Tibial artery (tissue), 4 donors: ENCODE data around the gene TRAF4.

Experiments used
- DNase-seq, 2 donors: peaks; one replicate each; pipeline ENCODE4 v3.0.0-alpha.2; 2019
- H3K27ac ChIP-seq, 2 donors: fragments of 200-600 bp; sonication (generic) in 1 of 2; 1 replicate in 1 of 2; 2 replicates in 1 of 2; pipeline ENCODE4 v1.5.1; 2018 to 2019; ENCODE audit warnings: mild to moderate bottlenecking in 1 of 2
- H3K27me3 ChIP-seq, 2 donors: fragments of 200-600 bp; sonication (generic) in 1 of 2; one replicate each; pipeline versions ENCODE4 v1.5.1 to v1.6.0; 2016 to 2019
- H3K36me3 ChIP-seq, 3 donors: fragments of 200-600 bp; sonication (generic) in 2 of 3; one replicate each; pipeline ENCODE4 v1.5.1; 2016 to 2019; ENCODE audit warnings: mild to moderate bottlenecking in 2 of 3
- H3K4me1 ChIP-seq, 4 donors: fragments of 200-600 bp; sonication (generic) in 2 of 4; 1 replicate in 3 of 4; 2 replicates in 1 of 4; pipeline ENCODE4 v1.5.1; 2016 to 2019
- H3K4me3 ChIP-seq, 2 donors: fragments of 200-600 bp; sonication (generic) in 1 of 2; 1 replicate in 1 of 2; 2 replicates in 1 of 2; pipeline ENCODE4 v1.5.1; 2018 to 2019; ENCODE audit warnings: mild to moderate bottlenecking in 2 of 2
- H3K9me3 ChIP-seq, 3 donors: fragments of 200-600 bp; sonication (generic) in 1 of 3; one replicate each; pipeline ENCODE4 v1.5.1; 2016 to 2019
- CTCF ChIP-seq, 2 experiments: fragments of 200-600 bp in 1 of 2; fragments of 450-650 bp in 1 of 2; IDR thresholded peaks; one replicate each; pipeline ENCODE4 v1.5.1; 2017 to 2019; ENCODE audit warnings: antibody characterized with exemption in 2 of 2, mild to moderate bottlenecking in 1 of 2, moderate library complexity in 1 of 2
- intact Hi-C: fragments of 100-400 bp; cut with DNase I; formaldehyde crosslinking; loops from one replicate; pipeline ENCODE4 v1.15.0; 2023; ENCODE audit warnings: low total_unique reads

TRAF4 gene

DNA sequence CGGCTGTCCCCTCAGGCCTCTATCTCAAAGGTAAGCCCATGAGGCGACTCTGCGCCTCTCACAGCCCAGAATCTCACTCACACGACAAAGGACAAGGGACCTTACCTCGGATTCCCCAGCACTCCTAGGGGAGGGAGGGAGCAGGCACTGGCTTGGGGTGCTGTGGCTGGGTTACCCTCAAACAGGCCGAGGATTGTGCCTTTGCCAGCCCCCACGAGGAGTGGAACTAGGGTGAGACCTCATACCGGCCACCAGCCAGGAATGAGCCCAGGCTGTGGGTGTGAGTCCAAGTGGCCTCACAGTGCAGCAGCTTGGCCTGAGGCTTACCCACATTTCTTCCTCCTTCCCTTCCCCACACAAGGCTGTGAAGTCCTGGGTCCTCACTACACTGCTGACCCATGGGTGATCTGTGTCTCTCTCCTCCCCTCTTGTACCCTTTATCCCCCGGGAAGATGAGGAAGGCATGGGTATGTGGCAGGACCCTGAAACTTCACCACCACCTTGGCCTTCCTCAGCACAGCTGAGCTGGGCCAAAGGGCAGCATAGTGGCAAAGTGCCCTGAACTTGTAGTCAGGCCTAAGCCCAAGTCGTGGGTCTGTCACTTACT lies 38.0 kb upstream of the TRAF4 start:
- intact Hi-C loops: no loop called here
- peaks cover 0 to 7% (median 0%) of the 10 kb centered on the region in 4 donors for H3K4me1 ChIP-seq
- no peaks in the 10 kb centered on the region for H3K27me3 ChIP-seq
- H3K27ac ChIP-seq: no peak overlapping the region
- no peak for TF ChIP-seq CTCF (IDR thresholded peaks at IDR 0.05)
- H3K4me3 ChIP-seq: no peak overlapping the region
- H3K9me3 ChIP-seq: no peaks in the 10 kb centered on the region
- peaks cover 27 to 55% (median 35%) of the 10 kb centered on the region in 3 donors for H3K36me3 ChIP-seq
- DNase-seq: no peak

DNA sequence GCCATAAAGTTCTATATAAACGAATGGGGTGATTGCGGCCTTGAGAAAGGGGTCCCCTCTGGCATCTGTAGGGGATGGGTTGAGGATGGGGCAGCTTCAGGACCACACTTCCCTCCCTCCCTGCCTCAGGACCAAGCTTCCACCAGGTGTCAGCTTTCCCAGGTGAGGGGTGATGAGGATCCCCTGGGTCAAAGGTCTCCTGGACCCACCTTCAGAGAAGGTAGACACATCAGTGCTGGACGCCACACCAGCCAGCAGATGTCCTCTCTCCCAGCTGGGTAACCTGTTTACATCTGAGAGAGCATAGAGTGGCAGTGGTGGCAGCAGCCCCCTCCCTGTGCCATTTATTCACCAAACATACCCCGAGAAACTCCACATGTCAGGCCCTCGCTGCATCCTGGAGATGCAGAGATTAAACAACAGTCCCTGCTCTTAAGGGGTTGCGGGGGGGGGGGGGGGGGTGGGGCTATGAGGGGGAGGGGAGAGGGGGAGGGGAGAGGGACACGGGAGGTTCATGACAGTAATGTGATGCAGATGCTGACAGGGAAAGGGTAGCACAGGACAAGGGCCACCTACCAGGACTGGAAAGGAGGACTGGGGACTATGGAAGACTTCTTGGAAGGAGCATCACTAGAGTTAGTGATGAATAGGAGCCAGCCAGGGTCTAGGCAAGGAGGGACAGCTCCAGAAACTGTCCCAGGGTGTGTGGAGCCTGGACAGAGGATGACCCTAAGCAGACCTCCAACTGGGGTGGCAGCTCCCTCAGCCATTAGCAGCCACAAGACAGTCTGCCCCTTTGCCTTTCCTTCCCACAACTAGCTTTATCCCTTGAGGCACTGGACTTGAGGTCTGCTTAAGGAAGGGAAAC lies 37.1 kb upstream of the TRAF4 start:
- no peak for DNase-seq
- Histone ChIP-seq H3K27me3 (no peaks in the 10 kb centered on the region), H3K9me3 (no peaks in the 10 kb centered on the region), H3K36me3 (peaks cover 18 to 46% (median 26%) of the 10 kb centered on the region in 3 donors), H3K4me1 (peaks cover 0 to 10% (median 2%) of the 10 kb centered on the region in 4 donors), H3K27ac (no peak overlapping the region), H3K4me3 (no peak overlapping the region)
- intact Hi-C loops: no loop called here
- no peak for TF ChIP-seq CTCF (IDR thresholded peaks at IDR 0.05)

GRCh38 chr17:28707339-28707720 lies 36.5 kb upstream of the TRAF4 start:
- TF ChIP-seq CTCF (IDR thresholded peaks at IDR 0.05): no peak
- no peak for DNase-seq
- intact Hi-C loops: no loop called here
- H3K9me3 ChIP-seq: no peaks in the 10 kb centered on the region
- no peak overlapping the region for H3K4me3 ChIP-seq
- no peak overlapping the region for H3K27ac ChIP-seq
- no peaks in the 10 kb centered on the region for H3K27me3 ChIP-seq
- H3K4me1 ChIP-seq: peaks cover 0 to 16% (median 8%) of the 10 kb centered on the region in 4 donors
- H3K36me3 ChIP-seq: peaks cover 12 to 40% (median 20%) of the 10 kb centered on the region in 3 donors

DNA sequence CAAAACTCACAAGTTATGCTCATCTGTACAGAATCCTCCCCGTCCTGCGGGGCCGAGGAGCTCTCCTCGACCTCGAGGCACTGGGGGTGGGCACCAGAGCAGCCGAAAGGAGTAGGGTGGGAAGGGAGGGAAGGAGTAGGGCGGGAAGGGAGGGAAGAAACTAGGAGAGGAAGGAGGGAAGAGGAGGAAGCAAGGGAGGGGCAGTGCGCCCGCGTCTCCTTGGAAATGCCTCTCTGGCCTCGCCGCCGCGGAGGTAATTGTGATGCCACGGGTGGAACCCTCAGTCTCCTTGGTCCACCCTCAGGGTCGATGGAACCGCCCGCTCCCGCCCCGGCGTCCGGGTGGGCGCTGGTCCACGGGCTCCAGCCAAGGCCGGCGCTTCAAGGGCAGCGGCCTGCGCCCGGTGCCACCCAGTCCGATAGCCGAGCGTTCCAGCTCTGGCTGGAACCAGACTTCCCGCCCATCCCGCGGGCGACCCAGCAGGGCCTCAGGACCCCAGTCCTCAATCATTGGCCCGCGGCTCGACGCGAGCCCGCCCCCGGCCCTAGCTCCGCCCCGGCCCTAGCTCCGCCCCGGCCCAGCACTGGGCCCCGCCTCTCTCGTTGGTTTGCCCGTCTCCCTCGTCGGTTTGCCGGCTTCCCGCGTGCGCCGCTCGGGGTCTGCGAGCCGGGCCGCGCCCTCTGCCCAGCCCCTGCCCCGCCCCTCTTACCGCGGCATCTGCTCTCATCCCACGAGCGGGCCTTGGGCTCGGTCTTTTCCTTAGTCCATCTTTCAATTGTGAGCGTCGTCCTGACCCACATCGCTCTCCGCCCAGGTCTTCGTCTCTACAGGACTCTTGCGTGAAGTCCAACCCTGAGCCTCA lies 32.7 kb upstream of the TRAF4 start:
- Histone ChIP-seq H3K27me3 (no peaks in the 10 kb centered on the region), H3K36me3 (peaks cover 11 to 28% (median 23%) of the 10 kb centered on the region in 3 donors), H3K9me3 (no peaks in the 10 kb centered on the region), H3K4me3 (peak overlapping the region; percentile 60 to 72), H3K4me1 (peaks cover 0 to 23% (median 15%) of the 10 kb centered on the region in 4 donors), H3K27ac (peak overlapping the region; percentile 90 to 98)
- no peak for TF ChIP-seq CTCF (IDR thresholded peaks at IDR 0.05)
- DNase-seq: peak; percentile 89 to 96
- intact Hi-C loops: no loop called here

DNA sequence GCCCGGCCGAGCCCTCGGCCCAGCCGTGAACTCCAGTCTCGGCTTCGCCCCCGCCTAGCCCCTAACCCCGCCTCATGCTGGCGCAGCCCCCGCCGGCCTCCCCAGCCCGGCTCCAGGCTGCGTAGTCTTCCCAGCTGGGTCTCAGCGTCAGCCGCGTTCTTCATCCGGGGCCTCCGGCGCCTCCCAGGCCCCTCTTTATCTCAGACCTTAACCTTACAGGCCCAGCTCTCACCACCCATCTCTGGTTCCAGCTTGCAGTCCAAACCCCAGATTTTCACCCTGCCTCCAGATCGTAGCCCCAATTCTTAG lies 32.1 kb upstream of the TRAF4 start, which contains the start of gene PROCA1:
Gene PROCA1 (minus strand): TSS at position 166 of the 309 bp plus-strand sequence. CDS start 228 bp downstream, outside the sequence.
- DNase-seq: no peak

More for the DNA sequence above, 32.1 kb upstream of the TRAF4 start, which contains the start of gene PROCA1:
- no peak for TF ChIP-seq CTCF (IDR thresholded peaks at IDR 0.05)
- no peaks in the 10 kb centered on the region for H3K9me3 ChIP-seq
- H3K27ac ChIP-seq: peak within 1 kb of the TSS; percentile 90 to 98
- H3K4me1 ChIP-seq: peaks cover 0 to 29% (median 20%) of the 10 kb centered on the region in 4 donors
- peak within 1 kb of the TSS; percentile 60 to 72 for H3K4me3 ChIP-seq
- intact Hi-C loops: no loop called here
- peaks cover 11 to 26% (median 23%) of the 10 kb centered on the region in 3 donors for H3K36me3 ChIP-seq
- H3K27me3 ChIP-seq: no peaks in the 10 kb centered on the region
